CD8-positive, alpha-beta memory T cell (primary cell): ENCODE results near the gene NELFCD. TPM values are rescaled to one million over a fixed set of nuclear protein-coding genes. Genes with fewer than 3 reads are reported as not detected.

ENCODE experiments used
- CTCF ChIA-PET: fragments of 350-600 bp; sonication (Branson Sonifier 250); formaldehyde crosslinking; loops from one replicate; lab custom pipeline; 2021; ENCODE audit warnings: antibody characterized with exemption; lab: Charles Lee
- POLR2A ChIA-PET: fragments of 350-600 bp; sonication (Branson Sonifier 250); formaldehyde crosslinking; loops from one replicate; lab custom pipeline; 2021; ENCODE audit warnings: antibody characterized with exemption; lab: Charles Lee
- DNase-seq, 5 donors: peaks; one replicate each; pipeline versions ENCODE4 v3.0.0 to v3.0.0-alpha.2; 2020 to 2022; ENCODE audit warnings: mixed read lengths in 1 of 5
- H3K27ac ChIP-seq: one replicate; pipeline ENCODE4 v1.7.0; 2013; ENCODE audit warnings: low read depth, mild to moderate bottlenecking, low read length, moderate library complexity
- H3K27me3 ChIP-seq: 2 replicates; pipeline ENCODE4 v1.7.0; 2013; ENCODE audit warnings: low read length, mild to moderate bottlenecking; ENCODE audit not compliant: insufficient read depth, poor library complexity, severe bottlenecking
- H3K36me3 ChIP-seq: 2 replicates; pipeline ENCODE4 v1.7.0; 2013; ENCODE audit warnings: mild to moderate bottlenecking, low read length, moderate library complexity; ENCODE audit not compliant: insufficient read depth
- H3K4me1 ChIP-seq: 2 replicates; pipeline ENCODE4 v1.7.0; 2013; ENCODE audit warnings: mild to moderate bottlenecking, low read length, moderate library complexity; ENCODE audit not compliant: insufficient read depth
- H3K4me3 ChIP-seq: 2 replicates; pipeline ENCODE4 v1.7.0; 2013; ENCODE audit warnings: mild to moderate bottlenecking, low read length
- H3K9me3 ChIP-seq: 2 replicates; pipeline ENCODE4 v1.7.0; 2013; ENCODE audit warnings: mild to moderate bottlenecking, low read length
- H3K27ac Mint-ChIP-seq, 8 donors: one replicate each; pipeline ENCODE4 v1.8.0; 2020 to 2021; ENCODE audit warnings: mixed read lengths in 8 of 8, mild to moderate bottlenecking in 6 of 8, inconsistent platforms in 3 of 8, moderate library complexity in 3 of 8
- H3K27me3 Mint-ChIP-seq, 2 donors: one replicate each; pipeline ENCODE4 v1.8.0; 2020 to 2021; ENCODE audit warnings: mixed read lengths in 2 of 2, mild to moderate bottlenecking in 1 of 2, moderate library complexity in 1 of 2
- H3K36me3 Mint-ChIP-seq, 3 donors: one replicate each; pipeline ENCODE4 v1.8.0; 2020 to 2021; ENCODE audit warnings: mixed read lengths in 3 of 3, inconsistent platforms in 1 of 3, mild to moderate bottlenecking in 1 of 3
- H3K4me1 Mint-ChIP-seq, 3 donors: one replicate each; pipeline ENCODE4 v1.8.0; 2020 to 2021; ENCODE audit warnings: mixed read lengths in 3 of 3, inconsistent platforms in 1 of 3, mild to moderate bottlenecking in 1 of 3
- H3K4me3 Mint-ChIP-seq, 7 donors: one replicate each; pipeline ENCODE4 v1.8.0; 2020 to 2021; ENCODE audit warnings: mixed read lengths in 7 of 7, mild to moderate bottlenecking in 6 of 7, moderate library complexity in 4 of 7, inconsistent platforms in 2 of 7
- H3K9me3 Mint-ChIP-seq, 5 donors: one replicate each; pipeline ENCODE4 v1.8.0; 2020 to 2022; ENCODE audit warnings: mixed read lengths in 5 of 5, mild to moderate bottlenecking in 3 of 5, moderate library complexity in 2 of 5, inconsistent platforms in 1 of 5
- polyA plus RNA-seq: library from polyadenylated mRNA; unstranded; fragments of 300-500 nt; fragmentation: Illumina TruSeq; gene quantifications from one replicate; pipeline ENCODE4 v1.2.3, GENCODE V29; 2021
- total RNA-seq, 2 experiments: library from RNA; stranded (reverse); gene quantifications; one replicate each; pipeline ENCODE4 v1.2.3, GENCODE V29; 2021

NELFCD gene
- total and polyA plus RNA-seq, 3 experiments from 2014 or later: 78.1 to 108 (median 101) TPM

DNA sequence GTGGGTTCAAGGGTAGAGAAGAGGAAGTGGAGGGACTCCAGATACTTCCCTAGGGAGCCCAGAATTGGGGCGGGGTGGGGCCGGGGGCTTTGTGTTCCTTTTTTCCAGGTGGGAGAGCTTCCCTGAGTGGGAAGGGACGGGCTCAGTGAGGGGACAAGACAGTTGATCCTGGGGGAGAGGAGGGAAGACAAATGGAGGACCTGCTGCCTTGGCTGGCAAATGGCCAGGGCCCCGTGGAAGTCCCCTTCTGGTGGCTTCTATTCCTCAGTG lies 23.4 kb downstream of the NELFCD start:
- Mint-ChIP-seq H3K4me1 (peaks cover 28 to 44% (median 30%) of the 10 kb centered on the region in 3 donors), H3K36me3 (peaks cover 0 to 9% (median 0%) of the 10 kb centered on the region in 3 donors), H3K27ac (peak overlapping the region; percentile 46 to 90 (median 84)), H3K27me3 (no peaks in the 10 kb centered on the region), H3K9me3 (no peaks in the 10 kb centered on the region), H3K4me3 (peak overlapping the region in 6 of 7 donors; percentile 71 to 80 (median 78))
- Histone ChIP-seq H3K9me3 (no peaks in the 10 kb centered on the region), H3K27me3 (no peaks in the 10 kb centered on the region), H3K4me1 (peaks cover 26% of the 10 kb centered on the region), H3K27ac (no peak overlapping the region), H3K36me3 (no peaks in the 10 kb centered on the region), H3K4me3 (no peak overlapping the region)
- CTCF ChIA-PET: interaction anchor here (0.7 kb wide), 1 partner anchor 10 kb away, joined by 3 read pairs; no protein-coding TSS in a partner anchor
- peak; percentile 30 to 63 (median 49) for DNase-seq
- POLR2A ChIA-PET: no interaction called here

DNA sequence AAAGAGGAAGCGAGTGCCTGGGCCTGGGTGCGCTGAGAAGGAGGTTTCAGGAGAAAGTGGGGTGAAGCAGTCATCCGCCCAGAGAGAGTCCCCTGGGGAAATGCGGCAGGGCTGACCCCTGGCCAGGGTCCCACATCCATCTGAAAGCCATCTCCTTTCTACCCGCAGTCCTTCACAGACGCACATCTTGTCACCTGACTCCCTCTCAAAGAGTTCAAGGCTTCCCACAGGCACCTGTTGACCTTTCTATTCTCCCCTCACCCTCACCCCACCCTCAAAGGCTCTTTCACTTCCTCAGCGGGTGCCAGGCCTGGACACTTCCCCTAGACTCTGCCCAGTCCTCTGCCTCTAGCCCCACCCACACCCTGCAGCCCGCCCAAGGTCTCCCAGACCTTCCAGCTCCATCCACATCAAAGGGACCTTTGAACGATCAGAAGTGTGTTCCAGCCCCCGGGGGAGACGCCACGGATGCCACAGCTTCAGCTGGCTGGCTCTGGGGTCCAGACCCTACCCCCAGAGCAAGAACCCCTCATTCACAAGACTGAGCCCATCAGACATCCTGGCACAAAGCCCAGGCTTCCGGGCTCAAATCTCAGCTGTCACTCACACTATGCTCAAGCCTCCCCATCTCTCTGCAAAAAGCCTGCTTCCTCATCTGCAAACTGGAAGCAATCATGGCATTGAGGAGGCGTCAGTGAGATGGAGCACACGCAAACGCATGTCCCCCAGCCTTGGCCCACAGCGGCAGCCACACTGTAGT lies 23.9 kb downstream of the NELFCD start:
- POLR2A ChIA-PET: interaction anchor here (1.2 kb wide), 1 partner anchor 115 kb away, joined by 4 read pairs; no protein-coding TSS in a partner anchor
- no peaks in the 10 kb centered on the region for H3K9me3 ChIP-seq
- peak in 4 of 5 donors; percentile 14 to 66 (median 52) for DNase-seq
- H3K4me3 ChIP-seq: peak overlapping the region; percentile 29
- H3K27ac Mint-ChIP-seq: peak overlapping the region; percentile 46 to 90 (median 84)
- CTCF ChIA-PET: interaction anchor here (0.7 to 1.0 kb wide), 2 partner anchors 11 to 29 kb away, joined by 3 read pairs; no protein-coding TSS in a partner anchor
- H3K9me3 Mint-ChIP-seq: no peaks in the 10 kb centered on the region
- H3K4me3 Mint-ChIP-seq: peak overlapping the region; percentile 71 to 80 (median 78)
- H3K27me3 ChIP-seq: no peaks in the 10 kb centered on the region
- peaks cover 28 to 44% (median 30%) of the 10 kb centered on the region in 3 donors for H3K4me1 Mint-ChIP-seq
- H3K4me1 ChIP-seq: peaks cover 26% of the 10 kb centered on the region
- H3K36me3 ChIP-seq: no peaks in the 10 kb centered on the region
- peaks cover 0 to 9% (median 0%) of the 10 kb centered on the region in 3 donors for H3K36me3 Mint-ChIP-seq
- H3K27ac ChIP-seq: no peak overlapping the region
- H3K27me3 Mint-ChIP-seq: no peaks in the 10 kb centered on the region

DNA sequence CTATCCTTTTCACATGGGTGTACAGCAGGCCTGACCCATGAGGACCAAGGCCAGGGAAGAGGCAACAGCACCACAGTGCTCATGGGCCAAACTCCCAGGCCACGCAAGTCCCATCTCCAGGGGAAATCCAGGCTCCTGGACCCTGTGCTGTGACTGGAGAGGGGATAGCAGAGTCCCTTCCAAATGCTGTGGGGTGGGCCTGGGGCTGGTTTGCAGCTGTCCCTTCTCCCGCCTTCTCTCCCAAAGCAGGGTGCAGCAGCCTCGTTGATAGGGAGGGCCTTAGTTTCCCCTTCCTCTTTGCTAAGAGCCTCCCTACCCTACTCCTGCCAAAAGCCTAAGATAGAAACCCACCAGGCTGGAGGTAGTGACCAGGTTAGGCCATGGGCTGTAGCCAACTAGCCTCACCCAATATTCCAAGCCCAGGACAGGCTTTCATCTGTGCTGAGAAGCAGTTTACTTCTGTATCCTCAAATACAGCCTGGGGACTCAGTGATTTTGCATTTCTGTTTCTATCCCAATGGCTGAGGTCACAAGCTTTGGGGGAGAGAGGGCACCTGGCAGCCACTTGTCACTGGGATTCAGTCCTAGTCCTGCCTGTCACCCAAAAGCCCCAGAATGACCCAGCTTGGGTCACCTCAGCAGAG lies 24.6 kb downstream of the NELFCD start:
- H3K4me3 Mint-ChIP-seq: peak overlapping the region; percentile 71 to 80 (median 78)
- Histone ChIP-seq H3K4me1 (peaks cover 26% of the 10 kb centered on the region), H3K4me3 (peak overlapping the region; percentile 54), H3K9me3 (no peaks in the 10 kb centered on the region), H3K27me3 (no peaks in the 10 kb centered on the region), H3K27ac (no peak overlapping the region), H3K36me3 (no peaks in the 10 kb centered on the region)
- H3K27ac Mint-ChIP-seq: peak overlapping the region in 7 of 8 donors; percentile 14 to 90 (median 80)
- H3K27me3 Mint-ChIP-seq: no peaks in the 10 kb centered on the region
- peaks cover 0 to 7% (median 0%) of the 10 kb centered on the region in 3 donors for H3K36me3 Mint-ChIP-seq
- POLR2A ChIA-PET: interaction anchor here (1.2 kb wide), 1 partner anchor 116 kb away, joined by 4 read pairs; no protein-coding TSS in a partner anchor
- peaks cover 28 to 44% (median 30%) of the 10 kb centered on the region in 3 donors for H3K4me1 Mint-ChIP-seq
- CTCF ChIA-PET: interaction anchor here (0.8 to 1.0 kb wide), 2 partner anchors 23 to 28 kb away, joined by 3 read pairs; no protein-coding TSS in a partner anchor
- DNase-seq: no peak
- H3K9me3 Mint-ChIP-seq: no peaks in the 10 kb centered on the region

DNA sequence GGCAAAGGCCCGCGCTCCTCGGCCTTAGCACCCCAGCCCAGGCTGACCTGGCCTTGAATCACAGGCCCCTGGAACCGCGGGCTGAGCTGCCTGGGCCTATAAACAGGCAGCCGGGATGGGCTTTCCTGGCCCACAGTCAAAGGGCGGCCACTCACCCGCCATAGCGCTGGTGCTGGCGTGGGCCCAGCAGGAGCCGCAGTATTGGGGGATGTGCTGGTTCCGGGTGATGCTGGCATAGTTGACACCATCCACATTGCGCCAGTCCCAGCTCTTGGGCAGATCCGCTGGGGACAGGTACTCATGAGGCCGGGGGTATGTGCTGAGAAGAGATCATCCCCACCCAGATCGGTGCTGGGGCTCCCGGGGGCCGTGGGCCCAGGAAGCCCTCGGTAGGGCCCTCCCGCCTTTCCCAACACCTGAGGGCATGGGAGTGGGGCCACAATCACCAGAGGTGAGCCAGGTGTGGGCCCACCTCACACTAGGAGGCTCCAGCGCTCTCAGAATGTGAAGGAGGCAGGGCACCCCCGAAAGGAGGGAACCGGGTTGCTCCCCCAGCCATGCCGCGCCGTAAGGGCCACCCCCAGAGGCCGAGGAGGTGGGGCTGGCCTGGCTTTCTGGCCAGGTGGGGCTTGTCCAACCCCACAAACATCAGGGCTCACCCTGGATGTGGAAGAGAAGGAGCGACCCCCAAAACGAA lies 25.3 kb downstream of the NELFCD start:
- peaks cover 29 to 45% (median 32%) of the 10 kb centered on the region in 3 donors for H3K4me1 Mint-ChIP-seq
- peaks cover 0 to 7% (median 0%) of the 10 kb centered on the region in 3 donors for H3K36me3 Mint-ChIP-seq
- Histone ChIP-seq H3K27ac (peak overlapping the region; percentile 54), H3K4me3 (peak overlapping the region; percentile 54), H3K4me1 (peaks cover 33% of the 10 kb centered on the region), H3K36me3 (no peaks in the 10 kb centered on the region), H3K9me3 (no peaks in the 10 kb centered on the region), H3K27me3 (no peaks in the 10 kb centered on the region)
- peak in 1 of 5 donors; percentile 43 for DNase-seq
- POLR2A ChIA-PET: interaction anchor here (1.2 kb wide), 1 partner anchor 117 kb away, joined by 4 read pairs; no protein-coding TSS in a partner anchor
- peak overlapping the region in 1 of 8 donors; percentile 79 for H3K27ac Mint-ChIP-seq
- peak overlapping the region; percentile 67 to 89 (median 78) for H3K4me3 Mint-ChIP-seq
- no peaks in the 10 kb centered on the region for H3K9me3 Mint-ChIP-seq
- CTCF ChIA-PET: interaction anchor here (0.8 kb wide), 1 partner anchor 23 kb away, joined by 3 read pairs; no protein-coding TSS in a partner anchor
- H3K27me3 Mint-ChIP-seq: no peaks in the 10 kb centered on the region

DNA sequence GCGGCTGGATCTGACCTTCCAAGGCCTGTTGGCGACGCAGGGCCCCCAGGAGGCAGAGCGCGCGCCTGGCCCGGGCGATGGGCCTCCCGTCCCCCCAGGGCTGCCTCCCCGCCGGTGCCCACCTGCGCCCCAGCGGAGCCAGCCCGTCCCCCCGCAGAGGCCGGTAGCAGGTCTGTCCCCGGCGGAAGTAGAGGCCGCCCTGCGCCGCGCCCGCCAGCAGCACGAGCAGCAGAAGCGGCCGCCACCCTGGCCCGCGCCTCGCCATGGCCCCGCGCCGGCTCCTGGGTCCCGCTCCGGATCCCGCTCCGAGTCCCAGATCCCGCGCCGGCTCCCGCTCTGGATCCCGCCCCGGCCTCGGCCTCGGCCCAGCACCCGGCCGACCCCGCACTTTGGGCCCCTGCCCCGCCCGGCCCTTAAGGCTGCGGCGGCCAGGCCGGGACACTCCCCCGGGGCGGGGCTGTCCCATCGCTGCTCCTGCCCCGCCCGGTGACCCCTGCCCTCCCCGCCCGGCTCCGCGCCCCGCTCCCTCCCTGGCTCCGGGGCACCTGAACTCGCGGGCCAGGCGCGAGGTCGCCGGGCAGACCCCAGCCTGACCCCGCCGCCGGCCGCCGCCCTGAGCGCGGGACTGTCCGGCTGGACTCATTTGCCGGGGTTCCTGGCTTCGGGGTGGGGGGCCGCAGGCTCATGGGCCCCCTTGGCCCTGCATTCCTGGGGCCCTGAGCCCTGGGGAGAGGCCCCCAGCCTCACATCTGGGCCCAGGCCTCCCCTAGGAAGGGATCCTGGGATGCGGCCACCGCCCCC lies 26.0 kb downstream of the NELFCD start, which contains the start of gene CTSZ:
TSS of gene CTSZ (minus strand) at position 391 of the 801 bp plus-strand sequence. CDS start at position 265, 126 bp downstream.
- no peaks in the 10 kb centered on the region for H3K27me3 Mint-ChIP-seq
- no peaks in the 10 kb centered on the region for H3K9me3 Mint-ChIP-seq
- H3K27ac Mint-ChIP-seq: peak within 1 kb of the TSS in 3 of 8 donors; percentile 61 to 83 (median 82)
- Histone ChIP-seq H3K27ac (peak within 1 kb of the TSS; percentile 54), H3K4me3 (peak within 1 kb of the TSS; percentile 54), H3K36me3 (no peaks in the 10 kb centered on the region), H3K27me3 (no peaks in the 10 kb centered on the region), H3K4me1 (peaks cover 33% of the 10 kb centered on the region), H3K9me3 (no peaks in the 10 kb centered on the region)
- H3K4me1 Mint-ChIP-seq: peaks cover 32 to 51% (median 37%) of the 10 kb centered on the region in 3 donors
- peaks cover 0 to 2% (median 0%) of the 10 kb centered on the region in 3 donors for H3K36me3 Mint-ChIP-seq
- CTCF ChIA-PET: no interaction called here
- POLR2A ChIA-PET: no interaction called here
- peak; percentile 27 to 61 (median 37) for DNase-seq
- peak within 1 kb of the TSS; percentile 67 to 90 (median 78) for H3K4me3 Mint-ChIP-seq

DNA sequence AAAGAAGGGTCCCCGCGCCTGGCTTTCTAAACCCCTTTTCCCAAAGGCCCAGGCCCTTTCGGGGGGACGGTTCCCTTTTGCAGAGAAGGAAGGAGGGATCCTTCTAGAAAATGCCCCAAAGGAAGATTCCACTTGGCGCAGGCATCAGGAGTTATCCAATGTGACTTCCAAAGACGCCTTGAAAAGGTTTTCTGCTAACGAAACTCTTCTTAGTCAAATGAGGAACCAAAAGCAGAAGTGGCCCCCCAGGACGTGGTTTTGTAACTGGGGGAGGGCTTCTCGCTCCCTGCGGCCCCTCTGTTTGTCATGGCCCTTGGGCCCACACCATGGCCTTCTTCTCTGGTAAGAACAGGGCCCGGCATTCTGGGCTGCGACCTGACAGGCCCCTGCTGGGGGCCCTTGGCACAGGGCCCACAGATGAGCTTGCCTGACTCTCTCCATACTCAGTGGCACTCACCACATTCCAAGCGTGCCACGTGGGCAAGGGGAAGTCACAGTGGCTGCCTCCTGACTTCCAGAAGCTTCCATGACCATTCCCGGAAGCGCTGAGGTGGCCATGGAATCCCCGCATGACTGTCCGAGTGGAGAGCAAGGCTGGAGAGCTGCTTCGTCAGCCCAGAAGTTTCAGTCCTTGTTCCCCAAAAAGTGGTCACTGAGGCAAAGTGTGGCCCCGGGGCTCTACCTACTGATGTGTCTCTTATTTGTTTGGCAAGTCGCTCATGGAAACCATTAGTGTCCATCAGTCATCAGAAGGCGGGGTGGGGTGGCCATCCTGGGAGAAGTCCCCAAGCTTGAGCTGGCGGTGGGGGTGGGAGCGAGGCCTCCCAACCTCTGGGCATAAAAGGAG lies 26.8 kb downstream of the NELFCD start:
- no peaks in the 10 kb centered on the region for H3K36me3 ChIP-seq
- peaks cover 33% of the 10 kb centered on the region for H3K4me1 ChIP-seq
- Mint-ChIP-seq H3K9me3 (no peaks in the 10 kb centered on the region), H3K36me3 (peaks cover 0 to 2% (median 0%) of the 10 kb centered on the region in 3 donors), H3K4me1 (peaks cover 32 to 50% (median 43%) of the 10 kb centered on the region in 3 donors), H3K27me3 (no peaks in the 10 kb centered on the region), H3K4me3 (peak overlapping the region; percentile 62 to 90 (median 70)), H3K27ac (peak overlapping the region in 3 of 8 donors; percentile 61 to 83 (median 82))
- H3K4me3 ChIP-seq: peak overlapping the region; percentile 54
- H3K27ac ChIP-seq: peak overlapping the region; percentile 43
- peak in 1 of 5 donors; percentile 40 for DNase-seq
- POLR2A ChIA-PET: no interaction called here
- CTCF ChIA-PET: interaction anchor here (1.7 kb wide), 1 partner anchor 25 kb away, joined by 5 read pairs; the partner anchor contains the start of gene ATP5F1E
- H3K27me3 ChIP-seq: no peaks in the 10 kb centered on the region
- no peaks in the 10 kb centered on the region for H3K9me3 ChIP-seq
